Measurements from ENCODE around the gene SLC38A10.
A peak's percentile ranks its signal among the peaks of the same experiment; 100 is the strongest.

Gene SLC38A10

GRCh38 chr17:81287741-81288430 lies 7.2 kb downstream of the SLC38A10 start:
- Histone ChIP-seq H3K36me3 (peaks cover 19% of the 10 kb centered on the region), H3K4me1 (ENCODE audit: control insufficient read depth in 1 of 2, insufficient read depth in 1 of 2, low read depth in 1 of 2, low read length in 1 of 2) (peaks cover 68 to 85% of the 10 kb centered on the region in 2 experiments), H3K4me3 (ENCODE audit: low read depth in 1 of 2, low read length in 1 of 2) (peak overlapping the region in 1 of 2 experiments; percentile 58), H3K27me3 (no peaks in the 10 kb centered on the region), H3K27ac (peak overlapping the region; percentile 93), H3K9me3 (no peaks in the 10 kb centered on the region)
- TF ChIP-seq CTCF (IDR thresholded peaks at IDR 0.05) = no peak

- peaks cover 26% of the 10 kb centered on the region for H3K36me3 ChIP-seq
- H3K9me3 ChIP-seq = no peaks in the 10 kb centered on the region
- peak overlapping the region; percentile 12 to 58 for H3K4me3 ChIP-seq (ENCODE audit: low read depth in 1 of 2, low read length in 1 of 2)
- no peak for TF ChIP-seq CTCF (IDR thresholded peaks at IDR 0.05)
- peak overlapping the region; percentile 93 for H3K27ac ChIP-seq
- no peaks in the 10 kb centered on the region for H3K27me3 ChIP-seq
- peaks cover 64 to 78% of the 10 kb centered on the region in 2 experiments for H3K4me1 ChIP-seq (ENCODE audit: control insufficient read depth in 1 of 2, insufficient read depth in 1 of 2, low read depth in 1 of 2, low read length in 1 of 2)
Observed at GRCh38 chr17:81287152-81287551, 8.0 kb downstream of the SLC38A10 start.

GRCh38 chr17:81286491-81287145 lies 8.5 kb downstream of the SLC38A10 start:
- peaks cover 58 to 73% of the 10 kb centered on the region in 2 experiments for H3K4me1 ChIP-seq (ENCODE audit: control insufficient read depth in 1 of 2, insufficient read depth in 1 of 2, low read depth in 1 of 2, low read length in 1 of 2)
- TF ChIP-seq CTCF (IDR thresholded peaks at IDR 0.05) = no peak
- H3K4me3 ChIP-seq (ENCODE audit: low read depth in 1 of 2, low read length in 1 of 2) = peak overlapping the region; percentile 57 to 58
- peak overlapping the region; percentile 93 for H3K27ac ChIP-seq
- peaks cover 31% of the 10 kb centered on the region for H3K36me3 ChIP-seq
- no peaks in the 10 kb centered on the region for H3K9me3 ChIP-seq
- H3K27me3 ChIP-seq = no peaks in the 10 kb centered on the region

GRCh38 chr17:81285894-81286293 lies 9.2 kb downstream of the SLC38A10 start:
- Histone ChIP-seq H3K36me3 (peaks cover 36% of the 10 kb centered on the region), H3K27me3 (no peaks in the 10 kb centered on the region), H3K27ac (peak overlapping the region; percentile 93), H3K9me3 (no peaks in the 10 kb centered on the region), H3K4me3 (ENCODE audit: low read depth in 1 of 2, low read length in 1 of 2) (peak overlapping the region; percentile 57 to 58), H3K4me1 (ENCODE audit: control insufficient read depth in 1 of 2, insufficient read depth in 1 of 2, low read depth in 1 of 2, low read length in 1 of 2) (peaks cover 53 to 67% of the 10 kb centered on the region in 2 experiments)
- TF ChIP-seq CTCF (IDR thresholded peaks at IDR 0.05) = no peak

GRCh38 chr17:81285179-81285878 lies 9.8 kb downstream of the SLC38A10 start:
- peaks cover 52 to 61% of the 10 kb centered on the region in 2 experiments for H3K4me1 ChIP-seq (ENCODE audit: control insufficient read depth in 1 of 2, insufficient read depth in 1 of 2, low read depth in 1 of 2, low read length in 1 of 2)
- no peaks in the 10 kb centered on the region for H3K9me3 ChIP-seq
- peak; percentile 21 for TF ChIP-seq CTCF (IDR thresholded peaks at IDR 0.05)
- peak overlapping the region; percentile 93 for H3K27ac ChIP-seq
- no peaks in the 10 kb centered on the region for H3K27me3 ChIP-seq
- H3K36me3 ChIP-seq = peaks cover 36% of the 10 kb centered on the region
- peak overlapping the region; percentile 57 to 58 for H3K4me3 ChIP-seq (ENCODE audit: low read depth in 1 of 2, low read length in 1 of 2)
